Fibroblast of lung (primary cell): ENCODE data around the gene ZNF550.

Source experiments
- EZH2 ChIP-seq: IDR thresholded peaks from 2 replicates; pipeline ENCODE4 v1.5.1; 2012; ENCODE audit warnings: low read length, control low read depth, mild to moderate bottlenecking; ENCODE audit errors: missing control alignments
- TF ChIP-seq, protein P1 (sequence below), 2 donors: IDR thresholded peaks in 1 of 2; conservative IDR thresholded peaks in 1 of 2; 1 replicate in 1 of 2; 2 replicates in 1 of 2; pipeline ENCODE4 v1.5.1; 2011 to 2012; ENCODE audit warnings: low read length in 2 of 2, control low read depth in 1 of 2, inconsistent platforms in 1 of 2, low read depth in 1 of 2, mild to moderate bottlenecking in 1 of 2

DNA sequence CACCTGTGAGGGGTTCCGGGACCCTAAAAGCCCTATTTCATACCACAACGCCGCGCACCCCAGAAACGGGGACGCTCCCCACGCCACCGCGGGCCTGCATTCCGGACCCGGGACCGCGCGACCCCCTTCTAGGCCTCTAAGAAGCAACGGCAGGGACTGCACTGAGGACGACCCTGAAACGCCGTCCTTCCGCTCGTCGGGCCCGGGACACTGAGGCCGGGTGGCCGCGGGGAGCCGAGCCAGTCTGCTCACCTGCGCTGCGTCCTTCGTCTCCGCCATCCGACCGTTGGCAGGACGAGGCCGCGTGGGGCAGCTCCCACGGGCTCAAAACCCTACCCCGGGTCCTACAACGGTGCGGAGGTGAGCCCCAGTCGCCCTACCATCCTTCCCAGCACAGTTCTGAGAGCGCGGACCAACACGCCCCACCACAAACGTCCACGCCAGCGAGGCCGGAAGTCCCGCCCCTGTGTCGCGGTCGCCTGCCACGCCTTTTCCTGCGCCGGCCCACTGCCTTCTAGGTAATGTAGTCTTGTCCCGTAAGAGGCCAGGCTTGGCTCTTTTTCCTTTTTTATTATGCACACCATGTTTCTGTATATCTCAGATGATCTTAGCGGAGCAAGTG, at the start of gene ZNF550:
- TF ChIP-seq, protein P1, sequence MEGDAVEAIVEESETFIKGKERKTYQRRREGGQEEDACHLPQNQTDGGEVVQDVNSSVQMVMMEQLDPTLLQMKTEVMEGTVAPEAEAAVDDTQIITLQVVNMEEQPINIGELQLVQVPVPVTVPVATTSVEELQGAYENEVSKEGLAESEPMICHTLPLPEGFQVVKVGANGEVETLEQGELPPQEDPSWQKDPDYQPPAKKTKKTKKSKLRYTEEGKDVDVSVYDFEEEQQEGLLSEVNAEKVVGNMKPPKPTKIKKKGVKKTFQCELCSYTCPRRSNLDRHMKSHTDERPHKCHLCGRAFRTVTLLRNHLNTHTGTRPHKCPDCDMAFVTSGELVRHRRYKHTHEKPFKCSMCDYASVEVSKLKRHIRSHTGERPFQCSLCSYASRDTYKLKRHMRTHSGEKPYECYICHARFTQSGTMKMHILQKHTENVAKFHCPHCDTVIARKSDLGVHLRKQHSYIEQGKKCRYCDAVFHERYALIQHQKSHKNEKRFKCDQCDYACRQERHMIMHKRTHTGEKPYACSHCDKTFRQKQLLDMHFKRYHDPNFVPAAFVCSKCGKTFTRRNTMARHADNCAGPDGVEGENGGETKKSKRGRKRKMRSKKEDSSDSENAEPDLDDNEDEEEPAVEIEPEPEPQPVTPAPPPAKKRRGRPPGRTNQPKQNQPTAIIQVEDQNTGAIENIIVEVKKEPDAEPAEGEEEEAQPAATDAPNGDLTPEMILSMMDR (conservative IDR thresholded peaks at IDR 0.05 in 1 of 2, IDR thresholded peaks at IDR 0.05 in 1 of 2; ENCODE audit: low read depth in 1 of 2, low read length in 2 of 2) = no peak
- TF ChIP-seq EZH2 = no peak
